Stimulated activated naive CD8-positive, alpha-beta T cell treated with anti-CD3 and anti-CD28 coated beads, Interleukin-15, Interleukin-2, amounts not matched to agents 100 U/mL and 50 U/mL, for 24 hours (primary cell): ENCODE data around the gene DTYMK.
A peak's percentile ranks its signal among the peaks of the same experiment; 100 is the strongest.

Experiments used
- ATAC-seq: fragments of 150-1000 bp; cut with Tn5 transposase; one replicate; pipeline ENCODE4 v1.10.0; 2021
- DNase-seq: peaks from one replicate; pipeline ENCODE4 v3.0.0; 2021

The DTYMK gene

GRCh38 chr2:241649404-241649803, 37.2 kb downstream of the DTYMK start:
- ATAC-seq (no peak), DNase-seq (no peak)

DNA sequence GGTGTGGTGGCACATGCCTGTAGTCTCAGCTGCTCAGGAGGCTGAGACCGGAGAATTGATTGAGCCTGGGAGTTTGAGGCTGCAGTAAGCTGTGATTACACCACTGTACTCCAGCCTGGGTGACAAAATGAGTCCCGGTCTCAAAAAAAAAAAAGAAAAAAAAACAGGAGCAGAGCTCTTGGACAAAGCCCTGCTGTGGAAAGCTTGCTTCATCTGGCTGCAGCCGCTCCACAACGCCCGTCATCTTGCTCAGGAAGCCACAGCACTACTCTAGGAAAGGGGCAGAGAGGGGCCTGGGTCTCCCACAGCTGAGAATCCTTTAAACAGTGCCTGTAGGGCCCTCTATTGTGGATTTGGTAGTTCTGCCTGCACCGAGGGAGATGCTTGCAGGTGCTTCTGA, 38.2 kb downstream of the DTYMK start:
- ATAC-seq, result no peak

DNA sequence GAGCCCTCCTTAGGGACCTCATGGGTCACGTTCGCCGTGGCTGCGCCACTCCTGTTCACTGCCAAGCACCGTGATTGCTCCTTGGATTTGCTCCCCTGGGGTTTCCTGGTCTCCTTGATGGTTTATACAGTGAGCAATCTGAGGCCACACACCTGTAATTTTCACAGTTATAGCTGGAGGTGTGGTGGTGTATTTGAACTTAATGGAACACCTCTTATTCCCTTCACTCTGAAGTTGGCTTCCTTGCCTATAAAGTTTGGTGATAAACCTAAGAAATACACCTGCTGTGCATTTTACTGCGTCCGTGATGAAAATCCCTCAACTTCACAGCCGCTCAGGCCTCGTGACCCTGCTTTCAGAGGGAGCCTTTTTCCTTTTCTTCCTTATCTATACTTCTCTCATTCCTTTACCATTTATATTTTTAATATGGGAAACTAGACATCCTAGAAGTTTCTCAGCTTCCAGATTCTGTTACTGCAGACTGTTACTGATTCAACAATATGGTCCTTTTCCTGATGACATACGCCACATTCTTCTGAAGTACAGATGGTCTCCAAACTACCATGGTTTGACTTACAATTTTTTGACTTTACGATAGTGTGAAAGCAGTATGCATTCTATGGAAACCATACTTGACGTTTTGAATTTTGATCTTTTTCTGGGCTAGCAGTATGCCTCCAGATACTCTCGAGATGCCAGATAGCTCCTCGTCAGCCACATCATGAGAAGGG, 40.5 kb downstream of the DTYMK start:
- no peak for ATAC-seq
- DNase-seq, result no peak

More for the DNA sequence above, 38.2 kb downstream of the DTYMK start:
- no peak for DNase-seq

DNA sequence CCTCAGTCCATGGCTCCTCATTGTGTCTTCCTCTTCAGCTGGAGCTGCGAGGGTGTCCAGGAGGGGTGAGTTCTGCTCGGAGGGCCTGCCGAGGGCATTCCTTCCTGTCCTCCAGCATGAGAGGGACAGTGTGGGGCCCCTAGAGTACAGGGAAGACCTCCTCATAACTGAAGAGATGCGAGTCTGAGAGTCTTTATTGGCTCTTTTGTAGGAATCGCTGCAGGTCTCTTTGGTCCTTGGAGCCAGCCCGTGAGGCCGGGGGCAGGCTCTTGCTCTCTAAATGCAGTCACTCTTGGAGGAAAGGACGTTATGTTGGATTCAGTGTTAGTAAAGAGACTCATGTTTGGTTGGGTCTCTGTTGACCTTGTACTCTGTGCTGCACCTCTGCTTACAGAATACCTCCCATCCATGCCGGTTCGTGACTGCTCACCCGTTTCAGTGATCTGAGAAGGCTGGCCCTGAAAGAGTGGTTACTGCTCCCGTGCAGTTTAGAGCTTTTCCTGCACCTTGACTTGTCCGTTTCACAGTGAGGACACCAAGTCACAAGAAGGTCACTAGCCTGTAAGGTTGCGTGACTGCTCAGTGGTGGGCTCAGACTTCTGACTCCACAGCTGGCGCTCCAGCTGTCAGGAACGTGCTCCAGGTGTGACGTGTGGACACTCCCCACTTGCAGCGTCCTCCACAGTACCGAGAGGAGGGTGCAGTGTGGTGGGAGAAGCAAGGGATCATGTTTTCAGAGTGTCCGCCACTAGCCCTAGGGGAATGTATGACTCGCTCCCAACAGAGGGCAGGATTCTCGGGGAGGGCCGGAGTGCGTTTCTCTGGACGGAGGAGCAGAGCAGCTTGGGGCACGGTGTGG, 41.3 kb downstream of the DTYMK start:
- DNase-seq, result no peak
- no peak for ATAC-seq

DNA sequence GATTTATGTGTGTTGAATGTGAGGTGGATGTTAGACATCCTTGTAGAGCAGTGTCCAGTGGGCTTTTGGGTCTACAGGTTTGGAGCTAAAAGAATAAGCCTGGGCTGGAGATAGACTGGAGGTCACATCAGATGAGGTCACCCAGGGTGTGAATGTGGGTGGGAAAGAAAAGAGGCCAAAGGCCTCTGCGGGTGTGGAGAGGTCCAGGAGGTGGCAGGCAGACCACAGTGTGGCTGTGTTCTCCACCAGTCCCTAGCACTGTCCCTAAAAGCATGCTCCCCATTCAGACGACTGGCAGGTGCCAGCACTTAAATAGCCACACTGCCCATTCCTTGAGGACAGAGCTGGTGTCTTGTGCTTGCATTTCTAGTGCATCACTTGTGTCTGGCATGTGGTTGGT, 45.0 kb downstream of the DTYMK start:
- DNase-seq (no peak), ATAC-seq (no peak)

GRCh38 chr2:241640165-241640795, 46.3 kb downstream of the DTYMK start:
- DNase-seq (no peak), ATAC-seq (no peak)

GRCh38 chr2:241639385-241639784, 47.2 kb downstream of the DTYMK start:
- DNase-seq (no peak), ATAC-seq (no peak)

GRCh38 chr2:241638940-241639339, 47.7 kb downstream of the DTYMK start:
- DNase-seq (no peak), ATAC-seq (no peak)

DNA sequence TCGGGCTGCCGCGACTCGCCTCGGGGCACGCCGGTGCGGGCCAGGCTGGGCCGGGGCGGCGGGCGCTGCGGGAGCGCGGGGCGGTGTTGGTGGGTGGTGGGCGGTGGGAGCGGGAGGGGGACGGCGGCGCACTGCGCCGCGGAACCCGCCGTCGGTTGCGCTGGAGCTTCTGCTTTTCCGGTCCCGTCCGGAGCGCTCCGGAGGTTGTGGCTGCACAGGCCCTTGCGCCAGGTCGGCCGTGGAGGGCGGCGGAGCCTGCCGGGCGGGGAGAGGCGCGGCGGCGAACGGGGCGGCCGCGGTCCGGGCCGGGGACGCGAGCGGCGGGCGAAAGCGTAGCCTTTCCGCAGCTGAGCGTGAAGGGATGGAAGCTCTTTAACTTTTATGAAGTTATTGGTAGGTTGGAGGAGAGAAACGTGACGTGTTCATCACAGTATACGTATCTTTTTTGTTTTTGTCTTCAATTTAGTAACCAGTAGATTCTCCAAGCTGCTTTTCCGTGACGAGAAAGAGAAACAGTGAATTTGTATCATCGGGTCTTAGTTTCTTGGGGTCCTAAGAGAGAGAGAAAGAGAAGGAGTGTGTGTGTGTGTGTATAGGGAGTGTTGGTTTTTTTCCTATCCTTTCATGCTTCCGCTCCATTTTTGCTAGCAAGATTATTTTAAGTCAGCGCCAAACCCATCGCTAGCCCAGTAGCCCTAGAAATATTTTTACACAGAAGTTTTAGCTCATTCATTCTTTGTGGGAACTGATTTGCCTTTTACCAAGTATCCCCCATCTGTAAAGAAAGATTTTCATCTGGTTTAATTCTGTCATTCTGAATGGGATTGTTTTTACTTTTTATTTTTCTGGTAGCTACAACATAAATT, 48.6 kb downstream of the DTYMK start:
- peak; percentile 58 for DNase-seq
- peak; percentile 41 for ATAC-seq

GRCh38 chr2:241637018-241637794, 49.4 kb downstream of the DTYMK start, which contains the start of the genes ATG4B and THAP4:
Gene ATG4B, plus strand, starts transcription at chr2:241637693. Its CDS starts 22 bp downstream, at chr2:241637715.
Gene THAP4, minus strand, starts transcription at chr2:241637158. Its CDS starts 141 bp downstream, at chr2:241637017.
- DNase-seq (peak; percentile 85), ATAC-seq (peak; percentile 68)

DNA sequence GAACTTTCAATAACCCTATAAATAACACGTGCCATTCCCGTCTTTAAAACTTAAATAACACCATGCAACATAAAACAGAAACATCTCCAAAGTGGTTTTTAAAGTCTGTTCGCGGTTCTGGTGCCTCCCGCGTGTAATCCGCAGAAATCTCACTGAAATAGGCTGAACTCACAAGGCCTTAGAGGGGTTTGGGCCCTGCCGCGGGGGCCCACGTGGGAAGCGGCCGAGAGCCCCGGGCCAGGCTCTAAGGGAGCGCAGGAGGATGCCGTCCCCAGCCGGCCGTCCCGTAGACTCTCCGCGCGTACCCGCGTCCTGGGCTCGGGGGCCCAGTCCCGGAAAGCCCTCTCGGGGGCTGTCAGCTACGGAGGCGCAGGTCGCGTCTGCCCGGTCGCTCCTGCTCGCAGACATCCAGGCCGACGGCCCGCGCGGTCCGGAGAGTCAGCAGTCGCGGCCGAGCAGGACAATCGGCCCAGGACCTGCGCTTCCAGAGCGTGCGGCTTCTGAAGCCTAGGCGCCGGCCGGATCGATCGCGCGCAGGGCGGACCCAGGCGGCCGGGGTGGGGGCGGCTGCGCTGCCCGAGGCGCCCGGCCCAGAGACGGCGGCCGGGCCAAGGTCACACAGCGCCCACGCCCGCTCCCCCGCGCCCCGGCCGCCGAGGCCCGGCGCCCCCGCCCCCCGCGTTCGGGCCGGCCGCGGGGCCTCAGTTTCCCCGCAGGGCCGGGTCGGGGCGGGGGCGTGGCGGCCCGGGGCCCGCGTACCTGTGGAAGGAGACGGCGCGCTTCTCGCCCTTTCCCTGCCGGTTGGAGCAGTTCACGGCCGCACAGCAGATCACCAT, 50.2 kb downstream of the DTYMK start:
- ATAC-seq (peak; percentile 42), DNase-seq (peak; percentile 55)

DNA sequence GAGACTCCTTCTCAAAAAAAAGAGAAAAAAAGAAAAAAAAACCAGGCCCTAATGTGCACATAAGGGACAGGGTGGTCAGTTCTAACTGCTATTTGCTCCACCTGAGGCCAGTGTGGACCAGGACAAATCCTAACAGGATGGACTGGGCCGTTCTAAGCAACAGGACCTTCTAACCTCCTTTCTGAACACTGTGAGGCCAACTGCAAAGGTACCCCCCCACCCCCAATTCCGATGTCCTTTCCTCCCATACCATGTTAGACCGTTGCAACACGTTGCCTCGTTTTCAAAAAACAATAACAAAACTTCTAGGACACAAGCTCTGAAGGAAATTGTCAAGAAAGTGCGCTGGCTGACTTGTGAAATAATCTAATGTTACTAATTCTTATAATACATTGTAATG, 50.9 kb downstream of the DTYMK start:
- ATAC-seq, result no peak
- DNase-seq, result no peak

DNA sequence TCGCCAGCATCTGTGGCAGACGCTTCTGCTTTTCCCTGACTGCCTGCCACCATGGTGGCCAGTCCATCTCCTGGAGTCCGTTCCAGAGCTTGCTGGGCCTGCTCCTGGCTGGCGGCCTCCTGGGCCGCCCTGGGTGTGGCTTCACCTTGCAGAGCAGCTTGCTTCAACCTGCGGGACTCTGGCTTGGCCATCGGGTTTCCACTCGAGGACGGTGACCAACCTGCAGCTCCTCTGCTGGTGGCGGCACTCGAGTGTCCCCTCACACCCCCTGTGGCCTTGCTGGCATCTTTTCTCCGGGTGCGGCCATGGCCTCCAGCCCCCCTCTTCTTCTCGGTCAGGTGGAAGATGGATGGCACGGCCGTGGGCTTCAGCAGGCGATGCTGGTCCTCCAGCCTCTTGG, 53.1 kb downstream of the DTYMK start:
- no peak for ATAC-seq
- no peak for DNase-seq

GRCh38 chr2:241632478-241633325, 53.9 kb downstream of the DTYMK start:
- DNase-seq (no peak), ATAC-seq (no peak)

GRCh38 chr2:241629762-241630435, 56.7 kb downstream of the DTYMK start:
- DNase-seq (no peak), ATAC-seq (no peak)

- DNase-seq (no peak), ATAC-seq (no peak)
These were observed 58.9 kb downstream of the DTYMK start for GRCh38 chr2:241627675-241628074.
